ENCODE results near the gene DDX19B.

DNA sequence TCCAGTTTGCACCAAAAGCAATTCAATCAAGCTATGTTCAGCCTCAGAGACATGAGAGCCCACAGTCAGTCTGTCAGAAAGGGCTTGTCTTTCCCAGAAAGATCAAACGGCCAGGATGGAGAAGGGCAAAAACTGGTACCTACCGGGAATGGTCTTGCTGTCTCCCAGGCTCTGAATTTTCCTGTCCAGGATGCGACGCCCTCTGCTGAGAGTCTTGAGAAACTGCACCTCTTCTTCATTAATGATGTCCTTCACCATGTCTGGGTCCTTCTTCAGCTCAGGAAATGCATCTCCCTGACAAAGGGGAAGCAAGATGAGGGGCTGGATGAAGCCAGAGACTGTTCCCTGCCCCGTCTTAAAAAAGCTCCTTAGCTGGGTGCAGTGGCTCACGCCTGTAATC is 31.5 kb upstream of the DDX19B start:
- TF ChIP-seq ZNF274 (IDR thresholded peaks at IDR 0.05; ENCODE audit: low read depth, low read length) (no peak), YY1 (IDR thresholded peaks at IDR 0.05; ENCODE audit: insufficient read depth, insufficient read length) (no peak)
